Activated T-cell treated with anti-CD3 and anti-CD28 coated beads for 48 hours (primary cell): ENCODE data around the gene IBA57.
"Not testable (repeated sequence)": the region's sequence is repeated elsewhere in the genome, so short reads cannot be mapped to it uniquely, and the experiment has no call there.

ENCODE experiments used
- DNase-seq: peaks from one replicate; pipeline ENCODE4 v3.0.0-alpha.2; 2020; ENCODE audit warnings: low read depth

Gene IBA57

DNA sequence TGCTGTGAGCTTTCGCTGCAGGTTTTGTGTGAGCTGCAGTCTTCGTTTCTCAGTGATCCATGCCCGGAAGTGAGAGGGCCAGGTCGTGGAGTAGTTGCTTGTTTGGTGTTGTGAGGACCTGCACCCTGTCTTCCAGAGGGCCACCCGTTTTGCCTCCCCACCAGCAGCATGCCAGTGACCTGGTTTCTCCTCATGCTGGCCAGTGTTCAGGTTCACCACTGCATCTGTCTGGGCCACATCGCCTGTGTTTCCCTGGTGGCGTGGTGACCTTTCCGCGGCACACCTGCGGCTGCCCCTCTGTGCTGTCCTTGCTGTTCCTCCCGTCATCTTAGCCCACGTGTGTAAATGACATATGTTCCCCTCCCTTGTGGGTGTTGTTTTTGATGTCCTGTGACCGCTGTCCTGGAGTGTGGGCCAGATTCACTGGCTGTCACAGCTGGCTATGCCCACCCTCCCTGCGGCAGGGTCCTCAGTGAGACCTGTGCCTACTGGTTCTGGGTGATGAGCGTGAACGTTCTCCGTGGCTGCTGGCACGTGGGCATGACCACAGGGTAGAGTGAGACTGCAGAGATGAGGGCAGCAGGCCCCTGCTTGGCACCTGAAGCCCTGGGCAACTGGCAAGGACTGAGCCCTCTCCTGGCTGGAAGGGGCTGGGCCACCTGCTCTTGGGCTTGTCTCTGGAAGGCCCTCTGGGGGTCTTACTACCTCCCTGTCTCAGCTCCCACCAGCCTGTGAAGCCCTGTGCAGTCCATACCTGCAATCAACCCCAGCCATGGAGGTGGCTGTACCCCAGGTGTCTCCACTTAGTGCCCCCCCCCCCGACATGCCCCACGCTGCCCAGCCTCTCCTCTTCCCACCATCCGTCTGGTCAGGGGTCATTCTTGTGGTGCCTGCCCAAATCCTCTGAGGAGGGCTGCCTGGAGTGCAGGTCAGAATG lies 7.3 kb downstream of the IBA57 start:
- no peak for DNase-seq

GRCh38 chr1:228173528-228174481 lies 8.2 kb downstream of the IBA57 start:
- not testable (repeated sequence) for DNase-seq

DNA sequence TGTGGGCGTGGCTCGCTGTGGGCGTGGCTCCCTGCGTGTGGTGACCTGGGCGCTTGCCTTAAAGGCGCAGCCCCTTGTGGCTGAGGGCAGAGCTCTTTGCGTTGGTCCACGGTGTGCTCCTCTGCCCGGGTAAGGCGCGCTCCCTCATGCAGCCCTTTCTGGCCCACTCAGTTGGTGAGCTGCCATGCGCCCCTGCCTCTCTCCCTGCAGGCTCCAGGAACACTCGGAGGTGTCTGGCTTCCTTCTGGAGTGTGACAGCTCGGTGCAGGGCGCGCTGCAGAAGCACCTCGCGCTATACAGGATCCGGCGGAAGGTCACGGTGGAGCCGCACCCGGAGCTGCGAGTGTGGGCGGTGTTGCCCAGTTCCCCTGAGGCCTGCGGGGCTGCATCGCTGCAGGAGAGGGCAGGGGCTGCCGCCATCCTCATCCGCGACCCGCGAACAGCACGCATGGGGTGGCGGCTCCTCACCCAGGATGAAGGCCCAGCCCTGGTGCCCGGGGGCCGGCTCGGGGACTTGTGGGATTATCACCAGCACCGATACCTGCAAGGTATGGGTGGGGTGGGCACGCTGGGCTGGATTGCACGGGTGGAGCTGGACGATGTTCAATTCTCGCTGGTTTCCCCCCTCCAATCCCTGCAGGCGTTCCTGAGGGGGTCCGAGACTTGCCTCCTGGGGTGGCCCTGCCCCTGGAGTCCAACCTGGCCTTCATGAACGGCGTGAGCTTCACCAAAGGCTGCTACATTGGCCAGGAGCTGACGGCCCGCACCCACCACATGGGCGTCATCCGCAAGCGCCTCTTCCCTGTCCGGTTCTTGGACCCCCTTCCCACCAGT lies 9.1 kb downstream of the IBA57 start:
- DNase-seq, result no peak

DNA sequence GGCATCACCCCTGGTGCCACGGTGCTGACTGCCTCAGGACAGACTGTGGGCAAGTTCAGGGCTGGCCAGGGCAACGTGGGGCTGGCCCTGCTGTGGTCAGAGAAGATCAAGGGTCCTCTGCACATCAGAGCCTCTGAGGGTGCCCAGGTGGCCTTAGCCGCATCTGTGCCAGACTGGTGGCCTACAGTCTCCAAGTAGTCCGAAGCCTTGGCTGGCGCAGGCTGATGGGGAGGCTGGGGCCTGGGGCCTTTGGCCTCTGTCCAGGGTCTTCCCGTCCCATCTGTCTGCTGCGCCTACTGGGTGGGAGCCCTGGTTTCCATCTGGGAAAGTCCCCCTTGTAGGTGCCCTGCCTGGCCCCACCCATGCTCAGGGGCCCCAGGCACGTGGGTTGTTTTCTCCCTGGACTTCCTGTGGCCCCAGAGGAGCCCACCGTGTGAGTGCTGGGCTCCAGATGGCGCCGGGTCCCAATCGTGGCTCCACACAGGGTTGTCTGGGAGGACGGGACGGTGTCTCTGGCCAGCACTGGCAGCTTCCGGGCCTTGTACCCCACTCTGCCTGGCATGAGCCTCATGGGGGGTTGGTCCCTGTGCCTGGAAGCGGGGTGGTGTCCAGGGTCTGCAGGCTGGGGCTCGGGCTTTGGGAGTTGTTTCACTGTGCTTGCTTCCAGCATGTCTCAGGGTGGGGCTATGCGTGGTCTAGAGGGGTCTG lies 9.9 kb downstream of the IBA57 start:
- no peak for DNase-seq

DNA sequence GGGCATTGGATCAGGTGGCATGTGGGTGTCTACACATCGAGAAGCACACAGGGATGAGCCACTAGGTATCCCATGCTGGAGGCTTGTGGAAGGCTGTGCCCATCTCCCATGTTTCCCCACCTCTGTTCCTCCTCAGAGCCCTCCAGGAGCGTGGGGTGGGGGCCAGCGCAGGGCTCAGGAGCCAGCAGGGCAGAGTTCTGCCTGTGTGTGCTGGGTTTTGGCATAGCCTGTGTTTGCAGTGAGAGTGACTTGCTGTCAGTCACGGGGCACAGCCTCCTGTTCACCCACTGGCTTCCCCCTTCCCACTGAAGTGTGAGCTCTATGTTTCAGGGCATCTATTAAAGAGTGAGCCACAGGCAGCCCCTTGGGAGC lies 10.4 kb downstream of the IBA57 start:
- DNase-seq, result no peak

DNA sequence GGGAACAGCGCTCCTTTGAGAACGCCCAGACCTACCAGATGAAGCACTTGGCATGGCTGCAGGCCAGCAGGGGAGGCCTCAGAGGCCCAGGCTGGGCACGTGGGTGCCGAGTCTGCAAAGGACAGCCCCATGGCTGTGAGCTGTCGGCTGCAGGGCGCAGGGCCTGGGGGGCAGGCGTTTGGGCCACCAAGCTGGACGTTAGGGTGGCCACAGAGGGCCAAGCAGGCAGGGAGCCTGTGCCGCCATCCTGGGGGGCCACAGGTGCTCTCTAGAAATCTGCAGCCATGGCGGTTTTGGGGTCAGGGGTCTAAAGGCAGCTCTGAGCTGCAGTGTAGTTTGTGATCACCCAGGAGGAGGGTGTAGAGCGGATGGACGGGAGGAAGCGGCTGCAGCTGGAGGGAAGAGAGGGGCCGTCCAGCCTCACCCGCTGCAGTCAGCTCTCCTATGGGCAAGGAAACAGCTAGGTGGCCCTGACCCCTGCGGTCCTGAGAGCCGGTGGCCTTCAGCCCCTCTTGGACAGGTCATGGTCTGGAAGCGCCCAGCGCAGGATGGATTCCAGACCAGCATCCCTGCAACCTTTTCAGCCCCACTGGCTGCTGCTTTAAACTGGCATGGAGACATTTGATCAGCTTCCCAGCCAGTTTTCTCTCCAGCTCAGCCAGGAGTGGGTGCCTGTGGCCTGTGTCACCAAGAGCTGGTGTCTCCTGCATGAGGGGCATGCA lies 11.0 kb downstream of the IBA57 start:
- DNase-seq, result no peak

DNA sequence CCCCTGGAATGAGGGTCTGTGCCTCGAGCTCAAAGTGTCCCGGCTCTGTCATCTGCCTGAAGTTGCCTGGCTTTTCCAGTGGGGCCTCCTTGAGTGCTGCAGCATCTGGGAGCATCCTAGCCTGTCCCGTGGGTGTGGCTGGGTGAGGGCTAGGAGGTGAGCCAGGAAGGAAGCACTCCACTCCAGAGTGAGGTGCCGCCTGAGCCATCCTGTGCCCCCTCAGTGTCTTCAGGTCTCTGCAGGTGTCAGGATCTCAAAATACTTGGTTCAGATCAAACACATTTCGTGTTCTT lies 11.5 kb downstream of the IBA57 start:
- no peak for DNase-seq

- no peak for DNase-seq
These were observed 12.4 kb downstream of the IBA57 start for GRCh38 chr1:228177721-228178710.

- no peak for DNase-seq
These were observed 13.4 kb downstream of the IBA57 start for GRCh38 chr1:228178737-228179684.

DNA sequence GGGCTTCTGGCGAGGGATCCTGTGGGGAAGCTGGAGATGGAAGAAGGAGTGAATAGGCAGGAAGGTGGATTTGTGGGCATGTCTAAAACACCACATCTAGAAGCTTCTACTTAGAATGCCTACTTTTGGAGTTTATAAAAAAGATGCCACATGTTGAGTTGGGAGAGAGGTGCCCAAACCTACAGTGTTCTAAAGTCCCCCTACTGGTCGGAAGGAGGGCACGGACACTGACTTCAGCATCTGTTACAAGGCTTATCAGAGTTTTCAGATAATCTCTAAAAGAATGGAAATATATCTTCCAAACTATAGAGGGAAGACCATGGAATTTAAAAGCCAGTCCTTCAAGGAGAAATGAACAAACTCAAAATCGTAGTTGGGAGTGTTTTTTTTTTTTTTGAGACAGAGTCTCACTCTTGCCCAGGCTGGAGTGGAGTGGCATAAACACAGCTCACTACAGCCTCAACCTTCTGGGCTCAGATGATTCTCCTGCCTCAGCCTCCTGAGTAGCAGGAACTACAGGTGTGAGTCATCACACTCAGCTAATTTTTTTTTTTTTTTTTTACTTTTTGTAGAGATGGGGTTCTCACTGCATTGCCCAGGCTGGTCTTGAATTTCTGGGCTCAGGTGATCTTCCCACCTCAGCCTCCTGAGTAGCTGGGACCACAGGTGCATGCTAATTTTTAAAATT lies 14.8 kb downstream of the IBA57 start:
- DNase-seq, result no peak

- no peak for DNase-seq
These were observed 15.5 kb downstream of the IBA57 start for GRCh38 chr1:228180959-228181644.

DNA sequence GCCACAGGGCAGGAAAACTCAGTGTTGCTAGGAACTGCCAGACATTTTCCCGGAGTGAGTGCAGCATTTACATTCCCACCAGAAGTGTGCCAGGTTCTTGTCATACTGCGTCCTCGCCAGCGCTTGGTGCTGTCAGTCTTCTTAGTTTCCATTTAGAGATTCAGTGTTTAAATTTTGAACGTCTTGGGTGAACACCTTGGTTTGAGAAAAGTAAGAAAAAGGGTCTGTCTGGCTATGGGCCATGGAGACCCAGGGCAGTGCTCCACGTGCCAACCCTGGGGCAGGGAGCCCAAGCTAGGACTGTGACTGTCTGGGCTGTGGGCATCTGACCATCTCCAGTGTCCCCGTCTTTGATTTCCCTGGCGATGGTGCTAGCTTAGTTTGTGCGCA lies 16.0 kb downstream of the IBA57 start:
- no peak for DNase-seq

GRCh38 chr1:228182296-228183030 lies 16.9 kb downstream of the IBA57 start:
- no peak for DNase-seq

- no peak for DNase-seq
These were observed 18.5 kb downstream of the IBA57 start for GRCh38 chr1:228184152-228184551.

DNA sequence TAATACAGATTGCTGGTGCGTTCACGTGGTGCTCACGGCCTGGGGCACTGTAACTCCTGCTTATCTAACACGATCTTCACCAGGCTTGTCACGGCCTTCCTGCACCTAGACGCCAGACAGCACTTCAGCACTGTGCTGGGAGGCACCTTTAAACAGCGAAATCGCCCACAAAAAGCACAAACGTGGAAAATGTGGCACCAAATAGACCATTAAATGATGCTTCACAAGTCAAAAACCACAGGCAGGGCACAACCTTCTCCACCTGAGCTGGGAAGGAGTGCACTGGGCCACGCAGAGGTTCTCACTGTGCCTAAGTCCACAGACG lies 20.0 kb downstream of the IBA57 start:
- no peak for DNase-seq

DNA sequence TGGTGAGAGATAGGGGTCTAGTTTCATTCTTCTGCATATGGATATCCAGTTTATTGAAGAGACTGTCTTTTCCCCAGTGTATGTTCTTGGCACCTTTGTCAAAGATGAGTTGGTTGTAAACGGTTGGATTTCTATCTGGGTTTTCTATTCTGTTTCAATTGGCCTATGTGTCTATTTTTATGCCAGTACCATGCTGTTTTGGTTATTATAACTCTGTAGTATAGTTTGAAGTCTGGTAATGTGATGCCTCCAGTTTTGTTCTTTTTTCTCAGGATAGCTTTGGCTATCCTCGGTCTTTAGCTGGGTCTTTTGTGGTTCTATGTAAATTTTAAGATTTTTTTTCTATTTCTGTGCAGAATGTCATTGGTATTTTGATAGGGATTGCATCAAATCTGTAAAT lies 22.6 kb downstream of the IBA57 start:
- not testable (repeated sequence) for DNase-seq

- DNase-seq, result no peak
These were observed 24.6 kb downstream of the IBA57 start for GRCh38 chr1:228190182-228190581.
